Panc1 (cell line): ENCODE data around the gene SCGB1C2. TPM values are rescaled to one million over a fixed set of nuclear protein-coding genes. Genes with fewer than 3 reads are reported as not detected.

Experiments
- ATAC-seq: fragments of 200-7000 bp; cut with Tn5 transposase; 2 replicates; pipeline ENCODE4 v1.9.1; 2020; ENCODE audit warnings: mild to moderate bottlenecking, moderate library complexity
- BruUV-seq: library from RNA; stranded (reverse); fragments of 400-500 nt; replicated peaks from 2 replicates; lab custom pipeline; 2021; lab: Mats Ljungman, UMichigan
- CTCF ChIA-PET: fragments of 300-600 bp; sonication (Branson Sonifier 250); formaldehyde crosslinking; loops from one replicate; lab custom pipeline; 2022; ENCODE audit warnings: antibody characterized with exemption; lab: Charles Lee
- POLR2A ChIA-PET: fragments of 300-600 bp; sonication (Branson Sonifier 250); formaldehyde crosslinking; loops from one replicate; lab custom pipeline; 2022; ENCODE audit warnings: antibody characterized with exemption; lab: Charles Lee
- DNase-seq: peaks from one replicate; pipeline ENCODE4 v3.0.0-alpha.2; 2010; ENCODE audit warnings: low read depth, low spot score
- H3K27ac ChIP-seq: 2 replicates; pipeline ENCODE4 v1.5.1; 2011; ENCODE audit warnings: mild to moderate bottlenecking, low read length, inconsistent platforms
- H3K27me3 ChIP-seq: fragments of 200-500 bp; sonication (Bioruptor generic); 2 replicates; pipeline ENCODE4 v1.6.0; 2014; ENCODE audit warnings: low read length, inconsistent platforms; ENCODE audit not compliant: control insufficient read depth, insufficient read depth
- H3K36me3 ChIP-seq: fragments of 200-500 bp; sonication (Bioruptor generic); 2 replicates; pipeline ENCODE4 v1.5.1; 2014; ENCODE audit warnings: inconsistent platforms, mild to moderate bottlenecking, low read length, moderate library complexity; ENCODE audit not compliant: control insufficient read depth, insufficient read depth
- H3K4me1 ChIP-seq: 2 replicates; pipeline ENCODE4 v1.5.1; 2011; ENCODE audit warnings: inconsistent platforms, mild to moderate bottlenecking, low read length, moderate library complexity; ENCODE audit not compliant: control insufficient read depth, insufficient read depth
- H3K4me3 ChIP-seq, 2 experiments: 2 replicates each; pipeline ENCODE4 v1.5.1; 2011 to 2012; ENCODE audit warnings: low read depth in 2 of 2, low read length in 2 of 2, mild to moderate bottlenecking in 2 of 2, inconsistent platforms in 1 of 2, moderate library complexity in 1 of 2
- H3K9me3 ChIP-seq: fragments of 200-500 bp; sonication (Bioruptor generic); 2 replicates; pipeline ENCODE4 v1.5.1; 2014; ENCODE audit warnings: low read depth, mild to moderate bottlenecking, inconsistent platforms, low read length, moderate library complexity; ENCODE audit not compliant: control insufficient read depth, insufficient read depth
- POLR2AphosphoS5 ChIP-seq: IDR thresholded peaks from 2 replicates; pipeline ENCODE4 v1.6.1; 2012; ENCODE audit warnings: mild to moderate bottlenecking, low read depth, low read length, moderate library complexity
- SIN3A ChIP-seq: IDR thresholded peaks from 2 replicates; pipeline ENCODE4 v1.6.1; 2012; ENCODE audit warnings: low read depth, mild to moderate bottlenecking, low read length, moderate library complexity, borderline replicate concordance; ENCODE audit not compliant: insufficient read depth
- TCF7L2 ChIP-seq: IDR thresholded peaks from 2 replicates; pipeline ENCODE4 v1.6.1; 2011; ENCODE audit warnings: mild to moderate bottlenecking, low read depth, low read length, inconsistent platforms
- in situ Hi-C: cut with HindIII; loops from 2 replicates; pipeline ENCODE4 v1.10.0; 2016; ENCODE audit warnings: low sequenced_read_pairs, low pct_unique_long_range_greater_than_20kb
- intact Hi-C: fragments of 100-400 bp; cut with micrococcal nuclease; formaldehyde crosslinking; loops from one replicate; pipeline ENCODE4 v1.10.0; 2022; ENCODE audit not compliant: unreplicated experiment
- total RNA-seq: library from RNA; stranded (reverse); gene quantifications from one replicate; pipeline ENCODE4 v1.2.1, GENCODE V29; 2021; ENCODE audit not compliant: unreplicated experiment
- TF ChIP-seq, protein P1 (sequence below): fragments of 450-650 bp; IDR thresholded peaks from 2 replicates; pipeline ENCODE4 v1.5.1; 2017; ENCODE audit warnings: mild to moderate bottlenecking
- TF ChIP-seq, protein P2 (sequence below), 2 experiments: IDR thresholded peaks; 2 replicates each; pipeline ENCODE4 v1.6.1; 2011 to 2012; ENCODE audit warnings: low read depth in 2 of 2, control low read depth in 1 of 2, low read length in 1 of 2, mild to moderate bottlenecking in 1 of 2, moderate library complexity in 1 of 2; ENCODE audit not compliant: insufficient read depth in 1 of 2

Gene SCGB1C2
- total RNA-seq, 1 experiment from 2014 or later, result not detected

DNA sequence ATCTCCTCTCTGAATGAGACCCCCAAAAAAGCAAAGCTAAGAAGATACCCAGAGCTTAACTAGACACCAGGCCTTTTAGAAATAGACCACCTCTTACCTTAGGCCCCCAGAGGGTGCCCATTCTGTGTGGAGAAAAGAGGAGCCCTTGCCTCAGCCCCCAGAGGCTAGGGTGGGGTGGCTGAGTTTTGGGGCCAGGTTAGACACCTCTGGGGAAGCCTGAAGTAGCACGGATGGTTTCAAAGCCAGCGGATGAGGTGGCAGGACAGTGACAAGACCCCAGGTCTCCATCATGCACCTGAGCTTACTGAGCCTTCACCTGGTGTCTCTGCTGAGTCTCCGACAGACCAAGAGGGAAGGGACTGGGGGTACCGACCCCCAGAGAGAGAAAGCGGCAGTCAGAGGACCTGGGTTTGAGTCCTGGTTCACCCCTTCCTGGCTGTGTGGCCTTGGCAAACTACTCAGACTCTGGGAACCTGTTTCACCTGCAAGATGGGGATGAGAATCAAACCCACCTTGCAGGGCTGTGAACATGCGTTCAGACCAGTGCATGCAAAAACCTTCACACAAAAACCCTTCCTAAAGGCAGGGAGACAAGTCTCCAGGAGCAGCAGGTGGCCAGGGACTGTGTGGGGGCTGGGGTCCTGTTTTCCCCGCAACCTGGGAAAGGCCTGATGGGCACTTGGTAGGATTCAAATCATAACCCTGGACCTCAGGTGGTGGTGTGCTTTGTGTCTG is 7.7 kb downstream of the SCGB1C2 start:
- Histone ChIP-seq H3K27me3 (no peaks in the 10 kb centered on the region), H3K4me1 (no peaks in the 10 kb centered on the region), H3K9me3 (no peaks in the 10 kb centered on the region), H3K36me3 (no peaks in the 10 kb centered on the region), H3K27ac (no peak overlapping the region), H3K4me3 (no peak overlapping the region)
- ATAC-seq (no peak), DNase-seq (no peak)
- CTCF ChIA-PET, result no interaction called here
- TF ChIP-seq, protein P1, sequence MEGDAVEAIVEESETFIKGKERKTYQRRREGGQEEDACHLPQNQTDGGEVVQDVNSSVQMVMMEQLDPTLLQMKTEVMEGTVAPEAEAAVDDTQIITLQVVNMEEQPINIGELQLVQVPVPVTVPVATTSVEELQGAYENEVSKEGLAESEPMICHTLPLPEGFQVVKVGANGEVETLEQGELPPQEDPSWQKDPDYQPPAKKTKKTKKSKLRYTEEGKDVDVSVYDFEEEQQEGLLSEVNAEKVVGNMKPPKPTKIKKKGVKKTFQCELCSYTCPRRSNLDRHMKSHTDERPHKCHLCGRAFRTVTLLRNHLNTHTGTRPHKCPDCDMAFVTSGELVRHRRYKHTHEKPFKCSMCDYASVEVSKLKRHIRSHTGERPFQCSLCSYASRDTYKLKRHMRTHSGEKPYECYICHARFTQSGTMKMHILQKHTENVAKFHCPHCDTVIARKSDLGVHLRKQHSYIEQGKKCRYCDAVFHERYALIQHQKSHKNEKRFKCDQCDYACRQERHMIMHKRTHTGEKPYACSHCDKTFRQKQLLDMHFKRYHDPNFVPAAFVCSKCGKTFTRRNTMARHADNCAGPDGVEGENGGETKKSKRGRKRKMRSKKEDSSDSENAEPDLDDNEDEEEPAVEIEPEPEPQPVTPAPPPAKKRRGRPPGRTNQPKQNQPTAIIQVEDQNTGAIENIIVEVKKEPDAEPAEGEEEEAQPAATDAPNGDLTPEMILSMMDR, result no peak
- TF ChIP-seq POLR2AphosphoS5 (no peak), SIN3A (no peak), TCF7L2 (no peak)
- TF ChIP-seq, protein P2, sequence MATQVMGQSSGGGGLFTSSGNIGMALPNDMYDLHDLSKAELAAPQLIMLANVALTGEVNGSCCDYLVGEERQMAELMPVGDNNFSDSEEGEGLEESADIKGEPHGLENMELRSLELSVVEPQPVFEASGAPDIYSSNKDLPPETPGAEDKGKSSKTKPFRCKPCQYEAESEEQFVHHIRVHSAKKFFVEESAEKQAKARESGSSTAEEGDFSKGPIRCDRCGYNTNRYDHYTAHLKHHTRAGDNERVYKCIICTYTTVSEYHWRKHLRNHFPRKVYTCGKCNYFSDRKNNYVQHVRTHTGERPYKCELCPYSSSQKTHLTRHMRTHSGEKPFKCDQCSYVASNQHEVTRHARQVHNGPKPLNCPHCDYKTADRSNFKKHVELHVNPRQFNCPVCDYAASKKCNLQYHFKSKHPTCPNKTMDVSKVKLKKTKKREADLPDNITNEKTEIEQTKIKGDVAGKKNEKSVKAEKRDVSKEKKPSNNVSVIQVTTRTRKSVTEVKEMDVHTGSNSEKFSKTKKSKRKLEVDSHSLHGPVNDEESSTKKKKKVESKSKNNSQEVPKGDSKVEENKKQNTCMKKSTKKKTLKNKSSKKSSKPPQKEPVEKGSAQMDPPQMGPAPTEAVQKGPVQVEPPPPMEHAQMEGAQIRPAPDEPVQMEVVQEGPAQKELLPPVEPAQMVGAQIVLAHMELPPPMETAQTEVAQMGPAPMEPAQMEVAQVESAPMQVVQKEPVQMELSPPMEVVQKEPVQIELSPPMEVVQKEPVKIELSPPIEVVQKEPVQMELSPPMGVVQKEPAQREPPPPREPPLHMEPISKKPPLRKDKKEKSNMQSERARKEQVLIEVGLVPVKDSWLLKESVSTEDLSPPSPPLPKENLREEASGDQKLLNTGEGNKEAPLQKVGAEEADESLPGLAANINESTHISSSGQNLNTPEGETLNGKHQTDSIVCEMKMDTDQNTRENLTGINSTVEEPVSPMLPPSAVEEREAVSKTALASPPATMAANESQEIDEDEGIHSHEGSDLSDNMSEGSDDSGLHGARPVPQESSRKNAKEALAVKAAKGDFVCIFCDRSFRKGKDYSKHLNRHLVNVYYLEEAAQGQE (IDR thresholded peaks at IDR 0.05; ENCODE audit: insufficient read depth in 1 of 2, low read depth in 2 of 2, low read length in 1 of 2), result no peak
- no TSS peak for BruUV-seq
- in situ Hi-C loops, result no loop called here
- POLR2A ChIA-PET, result no interaction called here
- intact Hi-C loops, result no loop called here

DNA sequence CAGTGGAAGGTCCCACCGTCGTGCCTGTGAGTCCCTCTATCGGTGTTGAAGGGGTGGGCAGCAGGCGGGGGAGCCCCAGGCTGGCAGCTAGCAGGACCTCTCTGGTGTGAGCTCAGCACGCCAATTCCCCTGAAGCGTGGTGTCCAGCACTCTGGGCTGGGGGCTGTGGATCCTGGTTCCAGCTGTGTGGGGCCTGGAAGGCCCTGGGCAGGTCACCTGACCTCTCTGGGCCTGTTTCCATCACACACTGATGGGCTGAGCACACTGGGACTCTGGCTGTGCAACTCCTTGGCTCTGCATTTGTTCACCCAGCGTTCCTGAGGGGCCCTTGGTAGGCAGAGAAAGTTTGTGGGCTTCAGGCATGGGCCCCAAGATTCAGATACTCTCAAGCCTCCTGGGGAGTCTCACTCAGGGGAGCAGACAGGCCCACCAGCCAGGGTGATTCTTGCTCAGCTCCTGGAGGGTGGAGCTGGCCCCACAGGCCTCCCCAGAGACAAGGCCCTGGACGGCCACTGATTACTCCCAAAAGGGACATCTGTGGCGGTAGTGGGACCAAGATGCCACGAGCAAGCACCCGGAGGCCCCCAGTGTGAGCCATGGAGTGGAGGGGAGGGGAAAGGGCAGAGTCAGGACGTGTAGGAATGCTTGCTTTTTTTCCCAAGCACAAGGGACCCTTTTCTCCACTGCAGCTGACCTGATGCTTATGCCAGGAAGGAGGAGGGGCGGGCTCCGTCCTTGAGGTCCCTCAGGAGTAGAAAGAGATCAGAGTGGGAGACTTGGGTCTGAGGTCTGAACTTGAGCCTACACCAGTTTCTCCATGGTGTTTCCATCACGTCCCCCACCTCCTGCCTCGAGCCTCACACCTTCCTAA is 8.5 kb downstream of the SCGB1C2 start:
- no peak overlapping the region for H3K4me3 ChIP-seq
- ChIA-PET POLR2A (no interaction called here), CTCF (no interaction called here)
- TF ChIP-seq, protein P2 (IDR thresholded peaks at IDR 0.05; ENCODE audit: insufficient read depth in 1 of 2, low read depth in 2 of 2, low read length in 1 of 2), result no peak
- no peak for TF ChIP-seq SIN3A
- TF ChIP-seq, protein P1, result no peak
- TF ChIP-seq POLR2AphosphoS5, result no peak
- TF ChIP-seq TCF7L2, result no peak
- intact Hi-C loops (no loop called here), in situ Hi-C loops (no loop called here)
- BruUV-seq, result no TSS peak
- no peak overlapping the region for H3K27ac ChIP-seq
- H3K27me3 ChIP-seq, result no peaks in the 10 kb centered on the region
- no peaks in the 10 kb centered on the region for H3K36me3 ChIP-seq
- H3K4me1 ChIP-seq, result no peaks in the 10 kb centered on the region
- no peaks in the 10 kb centered on the region for H3K9me3 ChIP-seq
- DNase-seq, result no peak
- no peak for ATAC-seq
